GM23338 (cell line): ENCODE results near the gene CLDN19.

Experiments used
- CREB1 ChIP-seq: fragments of 250-450 bp; sonication (Bioruptor Pico); IDR thresholded peaks from 2 replicates; pipeline ENCODE4 v1.5.0; 2020; ENCODE audit warnings: low read depth, mild to moderate bottlenecking, moderate library complexity
- CTCF ChIP-seq, 2 experiments: fragments of 200-600 bp in 1 of 2; sonication (generic) in 1 of 2; conservative IDR thresholded peaks; 2 replicates each; pipeline versions ENCODE4 v1.5.1 to v1.6.1; 2016 to 2017; ENCODE audit warnings: antibody characterized with exemption in 2 of 2, low read depth in 2 of 2, mild to moderate bottlenecking in 2 of 2, moderate library complexity in 1 of 2
- ETS1 ChIP-seq: IDR thresholded peaks from 2 replicates; pipeline ENCODE4 v1.6.1; 2016; ENCODE audit warnings: antibody characterized with exemption
- EZH2 ChIP-seq: fragments of 200-600 bp; sonication (generic); IDR thresholded peaks from one replicate; pipeline ENCODE4 v1.8.0; 2017; ENCODE audit warnings: antibody characterized with exemption, mild to moderate bottlenecking, low read depth; ENCODE audit not compliant: unreplicated experiment
- EZH2phosphoT487 ChIP-seq: fragments of 200-600 bp; sonication (generic); IDR thresholded peaks from one replicate; pipeline ENCODE4 v1.8.1; 2018; ENCODE audit warnings: antibody characterized with exemption; ENCODE audit not compliant: unreplicated experiment
- JUNB ChIP-seq: IDR thresholded peaks from one replicate; pipeline ENCODE4 v1.6.1; 2016; ENCODE audit warnings: antibody characterized with exemption; ENCODE audit not compliant: unreplicated experiment
- POLR2AphosphoS5 ChIP-seq: IDR thresholded peaks from 2 replicates; pipeline ENCODE4 v1.6.1; 2016; ENCODE audit warnings: antibody characterized with exemption, low read depth
- REST ChIP-seq: IDR thresholded peaks from one replicate; pipeline ENCODE4 v1.6.1; 2018; ENCODE audit warnings: antibody characterized with exemption; ENCODE audit not compliant: unreplicated experiment
- STAT1 ChIP-seq: IDR thresholded peaks from one replicate; pipeline ENCODE4 v1.6.1; 2016; ENCODE audit warnings: antibody characterized with exemption; ENCODE audit not compliant: unreplicated experiment

GRCh38 chr1:42762269-42762668 is 22.2 kb upstream of the CLDN19 start:
- TF ChIP-seq EZH2 (no peak), CTCF (conservative IDR thresholded peaks at IDR 0.05; ENCODE audit: low read depth in 2 of 2) (no peak), ETS1 (no peak), POLR2AphosphoS5 (no peak), JUNB (no peak), CREB1 (CRISPR knock-in tag) (no peak), STAT1 (no peak), REST (no peak), EZH2phosphoT487 (no peak)
